Measurements from ENCODE around the gene AOAH.

DNA sequence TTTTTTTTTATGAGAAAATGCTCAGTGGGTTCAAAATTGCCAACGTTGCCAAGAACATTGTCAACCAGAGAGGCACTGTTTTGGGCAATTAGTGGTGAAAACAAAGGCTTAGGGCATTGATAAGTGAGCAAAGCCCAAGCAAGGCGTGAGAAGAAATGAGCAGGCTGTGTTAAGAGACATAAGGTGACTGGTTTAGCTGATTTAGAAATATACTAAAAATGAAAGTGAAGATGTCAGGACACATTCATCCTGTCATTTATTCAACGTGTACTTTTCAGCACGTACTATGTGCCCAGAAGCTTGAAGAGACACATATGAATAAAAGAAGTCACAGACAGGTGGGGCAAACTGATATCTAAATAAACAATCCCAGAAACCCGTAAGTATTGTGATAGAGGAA is 31.8 kb downstream of the AOAH start:
- TF ChIP-seq EZH2phosphoT487 (IDR thresholded peaks at IDR 0.05; ENCODE audit: insufficient read depth, low read depth) (no peak), EZH2 (IDR thresholded peaks at IDR 0.05; ENCODE audit: insufficient read depth, poor library complexity, severe bottlenecking) (no peak)

Data from GM23248 (cell line).